A673 (cell line): Measurements from ENCODE around the gene FAM32A. TPM values are rescaled to one million over a fixed set of nuclear protein-coding genes. Genes with fewer than 3 reads are reported as not detected.

ENCODE experiments used
- BruUV-seq: library from RNA; stranded (reverse); fragments of 400-500 nt; replicated peaks from 2 replicates; lab custom pipeline; 2021; lab: Mats Ljungman, UMichigan
- CTCF ChIA-PET: fragments of 300-600 bp; sonication (Branson Sonifier 250); formaldehyde crosslinking; loops from one replicate; lab custom pipeline; 2022; ENCODE audit warnings: antibody characterized with exemption; lab: Charles Lee
- POLR2A ChIA-PET: fragments of 300-600 bp; sonication (Branson Sonifier 250); formaldehyde crosslinking; loops from one replicate; lab custom pipeline; 2022; ENCODE audit warnings: antibody characterized with exemption; ENCODE audit not compliant: low non-redundant PET; lab: Charles Lee
- DNase-seq: peaks from one replicate; pipeline ENCODE4 v3.0.0-alpha.2; 2015; ENCODE audit warnings: low spot score
- H3K27ac ChIP-seq: fragments of 200-600 bp; sonication (generic); 2 replicates; pipeline ENCODE4 v1.5.1; 2016; ENCODE audit warnings: mixed run types, low read depth, mild to moderate bottlenecking, mixed read lengths, antibody characterized with exemption, low read length; ENCODE audit not compliant: poor library complexity, severe bottlenecking
- H3K27me3 ChIP-seq: fragments of 200-600 bp; sonication (generic); replicated peaks from 2 replicates; pipeline ENCODE4 v1.6.1; 2017; ENCODE audit warnings: mixed run types, low read depth, mild to moderate bottlenecking, mixed read lengths, antibody characterized with exemption, low read length; ENCODE audit not compliant: insufficient read depth, poor library complexity
- H3K36me3 ChIP-seq: fragments of 200-600 bp; sonication (generic); 2 replicates; pipeline ENCODE4 v1.6.1; 2016; ENCODE audit warnings: mixed run types, mild to moderate bottlenecking, mixed read lengths, antibody characterized with exemption, low read length; ENCODE audit not compliant: insufficient read depth, poor library complexity, severe bottlenecking
- H3K4me1 ChIP-seq: fragments of 200-600 bp; sonication (generic); 2 replicates; pipeline ENCODE4 v1.6.1; 2017; ENCODE audit warnings: mixed run types, mild to moderate bottlenecking, mixed read lengths, antibody characterized with exemption, low read length; ENCODE audit not compliant: insufficient read depth, poor library complexity, severe bottlenecking
- H3K4me3 ChIP-seq: fragments of 200-600 bp; sonication (generic); 2 replicates; pipeline ENCODE4 v1.5.1; 2016; ENCODE audit warnings: low read depth, mixed run types, mild to moderate bottlenecking, mixed read lengths, low read length; ENCODE audit not compliant: poor library complexity, severe bottlenecking
- H3K9me3 ChIP-seq: fragments of 200-600 bp; sonication (generic); 2 replicates; pipeline ENCODE4 v1.6.1; 2016; ENCODE audit warnings: mixed run types, low read depth, mild to moderate bottlenecking, mixed read lengths, antibody characterized with exemption, low read length; ENCODE audit not compliant: poor library complexity, severe bottlenecking
- EZH2 ChIP-seq: fragments of 200-600 bp; sonication (generic); IDR thresholded peaks from 2 replicates; pipeline ENCODE4 v1.6.1; 2017; ENCODE audit warnings: borderline replicate concordance, low read depth, mild to moderate bottlenecking, mixed read lengths, antibody characterized with exemption, low read length; ENCODE audit not compliant: poor library complexity, severe bottlenecking
- intact Hi-C: fragments of 100-400 bp; cut with micrococcal nuclease; formaldehyde crosslinking; loops from one replicate; pipeline ENCODE4 v1.10.0; 2022; ENCODE audit not compliant: unreplicated experiment
- total RNA-seq: library from RNA; stranded (reverse); gene quantifications from 2 replicates; pipeline ENCODE4 v1.2.3, GENCODE V29; 2021
- TF ChIP-seq, protein P1 (sequence below): fragments of 300-800, 200-600 bp; sonication (generic); conservative IDR thresholded peaks from 2 replicates; pipeline ENCODE4 v1.5.1; 2017; ENCODE audit warnings: low read depth, mild to moderate bottlenecking, antibody characterized with exemption, low read length, moderate library complexity, mixed read lengths

Gene FAM32A
- total RNA-seq, 1 experiment from 2014 or later: 93.2 TPM

DNA sequence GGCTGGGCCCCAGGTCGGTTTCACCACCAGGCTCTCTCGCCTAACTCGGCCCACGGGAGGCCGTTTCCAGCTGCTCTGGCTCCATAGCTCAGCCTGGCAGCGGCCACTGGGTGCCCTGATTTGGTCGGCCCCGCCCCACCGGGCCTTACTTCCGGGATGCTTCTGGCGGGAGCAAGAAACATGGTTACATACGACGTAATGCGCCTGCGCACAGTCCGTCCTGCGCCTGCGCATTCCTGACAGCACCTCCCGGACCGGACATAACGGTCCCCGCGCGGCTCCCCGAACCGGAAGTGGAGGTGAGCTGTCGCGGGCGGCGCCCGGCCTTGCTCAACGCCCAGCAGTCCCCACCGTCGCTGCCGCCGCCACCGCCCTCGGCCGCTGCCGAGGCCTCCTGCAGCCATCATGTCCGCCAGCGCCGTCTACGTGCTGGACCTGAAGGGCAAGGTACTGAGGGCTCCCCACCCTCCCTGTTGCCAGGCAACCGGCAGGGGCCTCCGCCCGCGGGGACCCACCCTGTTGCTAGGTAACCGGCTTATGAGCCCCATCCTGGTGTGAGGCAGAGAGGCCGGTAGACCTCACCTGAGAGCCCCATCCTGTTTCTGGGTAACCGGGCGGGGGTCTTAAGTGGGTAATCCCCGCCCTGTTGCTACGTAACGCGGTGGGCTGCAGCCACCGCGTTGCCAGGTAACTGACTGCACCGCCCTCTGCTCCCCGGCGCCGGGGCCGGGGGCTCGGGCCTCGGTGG lies 12.6 kb downstream of the FAM32A start, which contains the start of gene AP1M1:
Gene AP1M1, plus strand, starts transcription at position 290 of the 748 bp plus-strand sequence. Its CDS starts 116 bp downstream, at position 406.
- H3K4me1 ChIP-seq: peaks cover 11% of the 10 kb centered on the region
- peaks cover 22% of the 10 kb centered on the region for H3K36me3 ChIP-seq
- H3K4me3 ChIP-seq: peak within 1 kb of the TSS; percentile 92
- ChIA-PET POLR2A (interaction anchor here (0.6 to 0.8 kb wide), 2 partner anchors 8 to 13 kb away, joined by 3 to 14 read pairs; partner anchors contain the start of gene FAM32A), CTCF (interaction anchor here (0.7 to 1.0 kb wide), 2 partner anchors 12 to 156 kb away, joined by 3 to 6 read pairs; partner anchors contain the start of gene FAM32A)
- TF ChIP-seq EZH2: no peak
- peak within 1 kb of the TSS; percentile 56 for H3K27ac ChIP-seq
- H3K9me3 ChIP-seq: no peaks in the 10 kb centered on the region
- DNase-seq: peak; percentile 98
- BruUV-seq: no TSS peak
- intact Hi-C loops: no loop called here
- no peaks in the 10 kb centered on the region for H3K27me3 ChIP-seq

DNA sequence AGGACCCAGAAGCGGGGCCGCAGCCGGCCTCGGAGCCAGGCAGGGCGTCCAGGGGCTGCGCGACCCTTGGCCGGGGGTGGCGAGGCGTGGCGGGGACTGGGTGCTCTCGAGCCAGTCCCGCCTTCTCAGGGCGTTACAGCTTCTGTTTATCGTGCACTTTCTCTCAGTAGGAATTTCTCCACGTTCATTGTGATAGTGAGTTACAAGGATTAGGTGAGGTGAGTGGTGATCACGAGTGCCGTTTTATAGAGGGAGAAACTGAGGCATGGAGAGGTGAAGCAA lies 13.1 kb downstream of the FAM32A start:
- Histone ChIP-seq H3K36me3 (peaks cover 27% of the 10 kb centered on the region), H3K9me3 (no peaks in the 10 kb centered on the region), H3K4me3 (peak overlapping the region; percentile 92), H3K27me3 (no peaks in the 10 kb centered on the region), H3K27ac (peak overlapping the region; percentile 56), H3K4me1 (peaks cover 11% of the 10 kb centered on the region)
- ChIA-PET CTCF (no interaction called here), POLR2A (interaction anchor here (0.6 to 0.8 kb wide), 2 partner anchors 9 to 13 kb away, joined by 3 to 14 read pairs; partner anchors contain the start of gene FAM32A)
- no peak for DNase-seq
- intact Hi-C loops: no loop called here
- TF ChIP-seq, protein P1, sequence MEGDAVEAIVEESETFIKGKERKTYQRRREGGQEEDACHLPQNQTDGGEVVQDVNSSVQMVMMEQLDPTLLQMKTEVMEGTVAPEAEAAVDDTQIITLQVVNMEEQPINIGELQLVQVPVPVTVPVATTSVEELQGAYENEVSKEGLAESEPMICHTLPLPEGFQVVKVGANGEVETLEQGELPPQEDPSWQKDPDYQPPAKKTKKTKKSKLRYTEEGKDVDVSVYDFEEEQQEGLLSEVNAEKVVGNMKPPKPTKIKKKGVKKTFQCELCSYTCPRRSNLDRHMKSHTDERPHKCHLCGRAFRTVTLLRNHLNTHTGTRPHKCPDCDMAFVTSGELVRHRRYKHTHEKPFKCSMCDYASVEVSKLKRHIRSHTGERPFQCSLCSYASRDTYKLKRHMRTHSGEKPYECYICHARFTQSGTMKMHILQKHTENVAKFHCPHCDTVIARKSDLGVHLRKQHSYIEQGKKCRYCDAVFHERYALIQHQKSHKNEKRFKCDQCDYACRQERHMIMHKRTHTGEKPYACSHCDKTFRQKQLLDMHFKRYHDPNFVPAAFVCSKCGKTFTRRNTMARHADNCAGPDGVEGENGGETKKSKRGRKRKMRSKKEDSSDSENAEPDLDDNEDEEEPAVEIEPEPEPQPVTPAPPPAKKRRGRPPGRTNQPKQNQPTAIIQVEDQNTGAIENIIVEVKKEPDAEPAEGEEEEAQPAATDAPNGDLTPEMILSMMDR: no peak
- TF ChIP-seq EZH2: no peak
- BruUV-seq: no TSS peak

DNA sequence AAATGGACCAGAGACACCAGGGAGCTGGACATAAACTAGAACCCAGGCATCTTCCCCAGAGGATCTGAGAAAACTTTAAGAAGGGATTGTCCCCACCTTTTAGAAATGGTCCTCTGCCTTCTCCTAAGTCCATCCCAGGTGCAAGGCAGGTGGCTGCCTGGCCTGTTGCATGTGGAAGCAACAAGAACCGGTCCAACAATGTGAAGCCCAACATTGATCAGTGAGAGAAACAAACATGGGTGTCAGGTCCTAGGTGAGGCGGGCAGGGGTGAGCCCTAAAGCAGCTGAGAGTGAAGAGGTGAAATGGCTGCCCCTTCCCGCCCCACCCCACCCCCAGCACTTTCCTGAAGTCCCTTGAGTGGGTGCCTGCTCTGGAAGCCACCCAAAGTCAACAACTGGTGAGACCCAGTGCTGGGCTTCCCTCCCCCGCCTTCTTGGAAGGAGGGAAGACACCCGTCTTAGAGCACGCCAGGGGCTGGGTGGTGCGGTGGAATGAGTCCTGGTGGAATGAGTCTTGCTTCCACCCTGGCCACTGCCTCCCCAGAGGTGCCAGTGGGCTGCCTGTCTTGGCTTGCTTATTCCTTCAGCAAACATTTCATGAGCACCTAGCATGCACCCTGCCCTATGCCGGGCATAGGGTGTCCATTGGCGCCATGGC lies 14.2 kb downstream of the FAM32A start:
- POLR2A ChIA-PET: no interaction called here
- BruUV-seq: no TSS peak

More for the DNA sequence above, 14.2 kb downstream of the FAM32A start:
- Histone ChIP-seq H3K4me3 (no peak overlapping the region), H3K36me3 (peaks cover 31% of the 10 kb centered on the region), H3K27me3 (no peaks in the 10 kb centered on the region), H3K9me3 (no peaks in the 10 kb centered on the region), H3K27ac (no peak overlapping the region), H3K4me1 (peaks cover 11% of the 10 kb centered on the region)
- CTCF ChIA-PET: no interaction called here
- TF ChIP-seq, protein P1: no peak
- no peak for TF ChIP-seq EZH2
- no peak for DNase-seq
- intact Hi-C loops: no loop called here
